Heart right ventricle (tissue), 16 donors: ENCODE measurements around the gene ADCY5. TPM values are rescaled to one million over a fixed set of nuclear protein-coding genes. Genes with fewer than 3 reads are reported as not detected.

Experiments
- ATAC-seq, 8 donors: fragments of 200-7000 bp; cut with Tn5 transposase; one replicate each; pipeline ENCODE4 v1.9.1; 2020; ENCODE audit warnings: mild to moderate bottlenecking in 8 of 8, moderate library complexity in 8 of 8, moderate number of reproducible peaks in 1 of 8
- DNase-seq, 2 donors: peaks; one replicate each; pipeline ENCODE4 v3.0.0-alpha.2; 2020
- H3K27ac ChIP-seq, 10 donors: fragments of 200-600 bp; sonication (generic) in 2 of 10; one replicate each; pipeline versions ENCODE4 v1.5.0 to v1.8.0; 2020 to 2022; ENCODE audit warnings: mild to moderate bottlenecking in 3 of 10
- H3K27me3 ChIP-seq, 7 donors: fragments of 200-600 bp; one replicate each; pipeline ENCODE4 v1.8.0; 2021 to 2022; ENCODE audit warnings: mild to moderate bottlenecking in 2 of 7
- H3K36me3 ChIP-seq, 9 donors: fragments of 200-600 bp; sonication (generic) in 1 of 9; one replicate each; pipeline versions ENCODE4 v1.5.0 to v1.8.0; 2020 to 2022; ENCODE audit warnings: mild to moderate bottlenecking in 2 of 9
- H3K4me1 ChIP-seq, 9 donors: fragments of 200-600 bp; sonication (generic) in 1 of 9; one replicate each; pipeline versions ENCODE4 v1.5.0 to v1.8.0; 2020 to 2022; ENCODE audit warnings: mild to moderate bottlenecking in 4 of 9
- H3K4me3 ChIP-seq, 10 donors: fragments of 200-600 bp; sonication (generic) in 2 of 10; one replicate each; pipeline versions ENCODE4 v1.5.0 to v1.8.0; 2020 to 2022; ENCODE audit warnings: mild to moderate bottlenecking in 7 of 10, moderate library complexity in 2 of 10
- H3K9me3 ChIP-seq, 11 donors: fragments of 200-600 bp in 10 of 11; sonication (generic) in 2 of 11; one replicate each; pipeline versions ENCODE4 v1.5.0 to v1.8.0; 2013 to 2022; ENCODE audit warnings: mild to moderate bottlenecking in 2 of 11, control low read depth in 1 of 11, moderate library complexity in 1 of 11
- WGBS, 2 donors: extraction: QIAGEN DNeasy Blood & Tissue Kit; methylation state at CpG; one replicate each; pipeline ENCODE4 v1.1.7; 2013; ENCODE audit warnings: inconsistent platforms in 1 of 2; 5-methylcytosine and 5-hydroxymethylcytosine counted together
- intact Hi-C, 10 donors: fragments of 100-400 bp; cut with DNase I; formaldehyde crosslinking; loops; one replicate each; pipeline versions ENCODE4 v1.11.1 to v1.14.2; 2022
- polyA plus RNA-seq, 2 donors: library from polyadenylated mRNA; stranded (reverse); fragments of 200-250 nt; gene quantifications; one replicate each; pipeline ENCODE4 v1.2.3, GENCODE V29; 2013
- total RNA-seq, 10 donors: library from RNA; stranded (reverse); fragmentation: NEBNext Ultra II Directional in 3 of 10; extraction: Animal tissue kit (Norgen Biotek cat#: 25700) in 3 of 10; gene quantifications; one replicate each; pipeline versions ENCODE4 v1.2.1 to v1.2.4, GENCODE V29; 2021 to 2023
- TF ChIP-seq, protein P1 (sequence below), 9 donors: fragments of 200-600 bp; sonication (generic) in 2 of 9; IDR thresholded peaks; one replicate each; pipeline versions ENCODE4 v1.5.0 to v1.8.0; 2021 to 2022; ENCODE audit warnings: antibody characterized with exemption in 9 of 9, mild to moderate bottlenecking in 5 of 9, moderate library complexity in 1 of 9
- donor health status: Arrhythmogenic right ventricular cardiomyopathy.
- donor health status: ischemic (EF 13 %, LVEDD 7.1; RV severe dilation, severe dysfunction).
- donor health status: healthy with polysubstance abuse.
- donor health status: DM: no; HTN: yes; CAD: no.
- donor health status: DM: no; HTN: no; CAD: no.
- donor health status: ischemic (EF 25% LVEDD 6.9; RV normal size, moderate dysfunction).
- donor health status: ischemic (EF 25% LVEDD 5.7; RV mildly dilated, moderate dysfunction).
- donor health status: healthy.
- donor health status: DM: yes; HTN: yes; CAD: no.
- donor health status: Ischemic cardiomyopathy.
- donor health status: ischemic (EF 35%, LVEDD 5.7; RV mildly dilated, moderate dysfunction).
- donor health status: nonischemic (EF 11% LVEDD 7.7; RV severe dilation, severe dysfunction).
- donor health status: DM: yes; HTN: yes; CAD: no.
- donor health status: PGD.
- donor health status: ischemic (EF 29% LVEDD 5.4; RV normal size, mild dysfunction).
- donor health status: nonischemic (EF 23%, LVEDD 6.1; RV moderate dilation, normal function).

ADCY5 gene
- total and polyA plus RNA-seq, 12 donors = 37.2 to 245 (median 198) TPM

DNA sequence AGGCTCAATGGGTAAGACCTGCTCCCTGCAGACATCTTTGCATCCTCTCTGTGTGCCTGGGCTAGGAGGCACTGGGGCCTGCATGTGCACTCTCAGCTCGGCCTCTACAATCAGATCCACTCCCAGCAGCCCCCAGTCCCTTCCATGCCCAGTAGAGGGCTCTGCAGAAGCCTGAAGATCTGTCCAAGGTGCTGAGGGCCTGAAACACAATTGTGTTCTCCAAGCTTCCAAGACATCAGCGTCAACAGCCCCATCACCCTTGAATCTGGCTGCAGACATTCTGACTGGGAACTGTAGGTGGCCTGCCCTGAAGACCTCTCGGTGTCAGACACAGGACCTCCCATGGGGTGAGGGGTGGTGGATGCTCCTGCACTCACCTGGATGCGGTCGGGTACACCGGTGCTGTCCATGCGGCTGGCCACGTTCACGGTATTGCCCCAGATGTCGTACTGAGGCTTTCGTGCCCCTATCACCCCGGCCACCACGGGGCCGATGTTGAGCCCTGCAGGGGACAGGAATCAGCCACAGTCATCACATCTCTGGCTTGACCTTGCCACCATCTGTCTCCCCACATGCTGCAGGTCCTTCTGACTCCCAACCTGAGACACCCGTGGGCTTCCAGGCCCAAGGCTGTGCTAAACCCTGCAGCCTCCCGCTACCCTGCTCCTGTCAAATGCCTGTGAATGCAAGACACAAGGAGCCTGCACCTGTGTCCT is 162.4 kb downstream of the ADCY5 start:
- Histone ChIP-seq H3K36me3 (peaks cover 0 to 94% (median 4%) of the 10 kb centered on the region in 9 donors), H3K4me3 (no peak overlapping the region), H3K9me3 (no peaks in the 10 kb centered on the region), H3K27ac (no peak overlapping the region), H3K4me1 (peaks cover 0 to 29% (median 5%) of the 10 kb centered on the region in 9 donors), H3K27me3 (no peaks in the 10 kb centered on the region)
- ATAC-seq (peak in 7 of 8 donors; percentile 6 to 50 (median 43)), DNase-seq (peak in 1 of 2 donors; percentile 44)
- 79% methylated on average over 16 of the region's 16 CpGs for WGBS, 2 donors
- TF ChIP-seq, protein P1, sequence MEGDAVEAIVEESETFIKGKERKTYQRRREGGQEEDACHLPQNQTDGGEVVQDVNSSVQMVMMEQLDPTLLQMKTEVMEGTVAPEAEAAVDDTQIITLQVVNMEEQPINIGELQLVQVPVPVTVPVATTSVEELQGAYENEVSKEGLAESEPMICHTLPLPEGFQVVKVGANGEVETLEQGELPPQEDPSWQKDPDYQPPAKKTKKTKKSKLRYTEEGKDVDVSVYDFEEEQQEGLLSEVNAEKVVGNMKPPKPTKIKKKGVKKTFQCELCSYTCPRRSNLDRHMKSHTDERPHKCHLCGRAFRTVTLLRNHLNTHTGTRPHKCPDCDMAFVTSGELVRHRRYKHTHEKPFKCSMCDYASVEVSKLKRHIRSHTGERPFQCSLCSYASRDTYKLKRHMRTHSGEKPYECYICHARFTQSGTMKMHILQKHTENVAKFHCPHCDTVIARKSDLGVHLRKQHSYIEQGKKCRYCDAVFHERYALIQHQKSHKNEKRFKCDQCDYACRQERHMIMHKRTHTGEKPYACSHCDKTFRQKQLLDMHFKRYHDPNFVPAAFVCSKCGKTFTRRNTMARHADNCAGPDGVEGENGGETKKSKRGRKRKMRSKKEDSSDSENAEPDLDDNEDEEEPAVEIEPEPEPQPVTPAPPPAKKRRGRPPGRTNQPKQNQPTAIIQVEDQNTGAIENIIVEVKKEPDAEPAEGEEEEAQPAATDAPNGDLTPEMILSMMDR (IDR thresholded peaks at IDR 0.05) = peak; percentile 17 to 72 (median 56)
- intact Hi-C loops = no loop called here

DNA sequence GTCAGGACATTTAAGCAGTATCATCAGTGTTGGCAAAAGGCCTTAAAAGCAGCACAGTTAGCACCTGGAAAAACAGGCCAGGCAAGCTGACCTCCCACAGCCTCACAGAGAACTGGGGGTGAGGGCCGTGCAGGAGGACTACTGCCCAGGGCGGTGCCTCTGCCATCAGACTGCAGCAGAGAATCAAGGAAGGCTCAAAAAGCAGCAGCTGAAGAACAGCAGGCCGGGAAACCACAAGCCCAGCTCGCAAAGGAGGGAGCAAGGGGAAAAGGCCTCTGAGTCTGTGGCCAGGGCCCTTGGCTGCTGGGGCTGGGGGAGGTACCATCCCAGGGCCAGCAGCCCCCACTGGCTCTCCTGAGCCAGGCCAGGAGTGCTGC is 163.0 kb downstream of the ADCY5 start:
- WGBS, 2 donors = 72 to 76% methylated on average over 4 of the region's 4 CpGs
- Histone ChIP-seq H3K4me1 (peaks cover 0 to 26% (median 5%) of the 10 kb centered on the region in 9 donors), H3K27ac (no peak overlapping the region), H3K36me3 (peaks cover 0 to 92% (median 4%) of the 10 kb centered on the region in 9 donors), H3K4me3 (no peak overlapping the region), H3K27me3 (no peaks in the 10 kb centered on the region), H3K9me3 (no peaks in the 10 kb centered on the region)
- intact Hi-C loops = no loop called here
- ATAC-seq (no peak), DNase-seq (no peak)
- TF ChIP-seq, protein P1 (IDR thresholded peaks at IDR 0.05) = no peak

DNA sequence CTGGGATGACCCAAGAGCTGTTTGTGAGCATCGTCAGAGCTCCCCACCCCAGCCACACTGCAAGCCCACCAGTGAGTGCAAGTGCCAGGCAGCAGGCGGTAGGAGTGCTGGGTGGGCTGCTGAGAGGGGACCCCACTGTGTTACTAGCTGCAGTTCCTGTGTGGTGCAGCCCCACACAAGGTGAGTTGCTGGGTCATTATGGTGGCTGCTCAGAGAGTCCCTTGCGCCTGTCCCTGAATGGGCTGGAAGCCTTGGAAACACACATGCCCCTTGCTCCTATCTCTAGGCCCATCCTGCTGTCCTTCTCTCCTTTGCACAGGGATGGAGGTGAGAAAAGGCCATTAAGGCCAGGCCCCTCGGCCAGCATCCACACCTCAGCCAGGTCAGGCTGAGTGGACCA is 163.4 kb downstream of the ADCY5 start:
- H3K27ac ChIP-seq = no peak overlapping the region
- H3K4me3 ChIP-seq = no peak overlapping the region
- intact Hi-C loops = no loop called here
- DNase-seq (no peak), ATAC-seq (no peak)
- H3K27me3 ChIP-seq = no peaks in the 10 kb centered on the region
- H3K36me3 ChIP-seq = peaks cover 0 to 88% (median 4%) of the 10 kb centered on the region in 9 donors
- peaks cover 0 to 21% (median 5%) of the 10 kb centered on the region in 9 donors for H3K4me1 ChIP-seq
- TF ChIP-seq, protein P1 (IDR thresholded peaks at IDR 0.05) = no peak
- no peaks in the 10 kb centered on the region for H3K9me3 ChIP-seq
- 85 to 88% methylated on average over 4 of the region's 4 CpGs for WGBS, 2 donors

DNA sequence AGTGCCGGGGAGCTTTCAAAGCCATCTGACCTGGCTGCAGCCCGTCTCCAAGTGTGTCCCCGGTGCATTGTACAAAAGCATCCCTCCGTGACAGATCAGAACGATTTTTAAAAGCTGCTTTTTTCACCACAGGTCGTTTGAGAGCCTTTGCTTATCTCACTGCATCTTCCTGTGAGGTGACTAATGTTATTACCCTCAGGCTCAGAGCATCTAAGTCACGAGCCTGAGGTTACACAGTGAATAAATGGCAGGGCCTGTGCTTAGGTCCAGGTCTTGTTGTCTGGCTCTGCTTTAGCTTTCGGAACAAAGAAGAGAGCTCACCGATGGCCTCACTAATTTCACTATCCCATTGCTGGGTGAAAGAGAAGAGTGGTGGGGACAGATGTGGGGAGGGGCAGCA is 163.8 kb downstream of the ADCY5 start:
- TF ChIP-seq, protein P1 (IDR thresholded peaks at IDR 0.05) = no peak
- Histone ChIP-seq H3K4me1 (peaks cover 0 to 21% (median 5%) of the 10 kb centered on the region in 9 donors), H3K4me3 (no peak overlapping the region), H3K9me3 (no peaks in the 10 kb centered on the region), H3K36me3 (peaks cover 0 to 86% (median 4%) of the 10 kb centered on the region in 9 donors), H3K27ac (peak overlapping the region in 4 of 10 donors; percentile 14 to 47 (median 36)), H3K27me3 (no peaks in the 10 kb centered on the region)
- DNase-seq = no peak
- no peak for ATAC-seq
- intact Hi-C loops = no loop called here
- WGBS, 2 donors = 72 to 74% methylated on average over 9 of the region's 9 CpGs
